ENCODE measurements around the gene ERBIN. TPM values are rescaled to one million over a fixed set of nuclear protein-coding genes. Genes with fewer than 3 reads are reported as not detected.

ERBIN gene
- total and polyA plus RNA-seq, 9 of the 15 experiments (the other 6 are each of a cell fraction or from before 2014, with no cell fraction given), result 11.9 to 72.8 (median 41.7) TPM

DNA sequence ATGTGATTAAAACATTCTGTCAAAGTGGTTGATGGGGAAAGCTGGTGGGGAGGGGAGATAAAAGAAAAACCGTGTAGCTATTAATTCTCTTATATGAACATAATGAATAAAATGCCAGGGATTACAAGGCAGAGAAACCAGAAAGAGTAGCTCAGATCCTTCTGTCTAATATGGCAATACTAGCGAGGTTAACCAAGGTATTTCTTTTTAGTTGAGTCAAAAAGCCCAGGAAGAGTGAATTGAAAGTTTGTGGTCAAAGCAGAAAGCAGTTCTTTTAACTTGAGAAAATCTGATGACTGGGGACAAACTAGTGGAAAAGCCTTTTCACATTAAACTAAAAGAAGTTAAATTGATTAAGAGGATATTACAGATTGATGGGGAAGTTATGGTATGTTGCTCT, 76.0 kb downstream of the ERBIN start (continued):
- TF ChIP-seq, protein P1, sequence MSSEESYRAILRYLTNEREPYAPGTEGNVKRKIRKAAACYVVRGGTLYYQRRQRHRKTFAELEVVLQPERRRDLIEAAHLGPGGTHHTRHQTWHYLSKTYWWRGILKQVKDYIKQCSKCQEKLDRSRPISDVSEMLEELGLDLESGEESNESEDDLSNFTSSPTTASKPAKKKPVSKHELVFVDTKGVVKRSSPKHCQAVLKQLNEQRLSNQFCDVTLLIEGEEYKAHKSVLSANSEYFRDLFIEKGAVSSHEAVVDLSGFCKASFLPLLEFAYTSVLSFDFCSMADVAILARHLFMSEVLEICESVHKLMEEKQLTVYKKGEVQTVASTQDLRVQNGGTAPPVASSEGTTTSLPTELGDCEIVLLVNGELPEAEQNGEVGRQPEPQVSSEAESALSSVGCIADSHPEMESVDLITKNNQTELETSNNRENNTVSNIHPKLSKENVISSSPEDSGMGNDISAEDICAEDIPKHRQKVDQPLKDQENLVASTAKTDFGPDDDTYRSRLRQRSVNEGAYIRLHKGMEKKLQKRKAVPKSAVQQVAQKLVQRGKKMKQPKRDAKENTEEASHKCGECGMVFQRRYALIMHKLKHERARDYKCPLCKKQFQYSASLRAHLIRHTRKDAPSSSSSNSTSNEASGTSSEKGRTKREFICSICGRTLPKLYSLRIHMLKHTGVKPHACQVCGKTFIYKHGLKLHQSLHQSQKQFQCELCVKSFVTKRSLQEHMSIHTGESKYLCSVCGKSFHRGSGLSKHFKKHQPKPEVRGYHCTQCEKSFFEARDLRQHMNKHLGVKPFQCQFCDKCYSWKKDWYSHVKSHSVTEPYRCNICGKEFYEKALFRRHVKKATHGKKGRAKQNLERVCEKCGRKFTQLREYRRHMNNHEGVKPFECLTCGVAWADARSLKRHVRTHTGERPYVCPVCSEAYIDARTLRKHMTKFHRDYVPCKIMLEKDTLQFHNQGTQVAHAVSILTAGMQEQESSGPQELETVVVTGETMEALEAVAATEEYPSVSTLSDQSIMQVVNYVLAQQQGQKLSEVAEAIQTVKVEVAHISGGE (CRISPR knock-in tag; IDR thresholded peaks at IDR 0.05), result no peak
- TF ChIP-seq, protein P2, sequence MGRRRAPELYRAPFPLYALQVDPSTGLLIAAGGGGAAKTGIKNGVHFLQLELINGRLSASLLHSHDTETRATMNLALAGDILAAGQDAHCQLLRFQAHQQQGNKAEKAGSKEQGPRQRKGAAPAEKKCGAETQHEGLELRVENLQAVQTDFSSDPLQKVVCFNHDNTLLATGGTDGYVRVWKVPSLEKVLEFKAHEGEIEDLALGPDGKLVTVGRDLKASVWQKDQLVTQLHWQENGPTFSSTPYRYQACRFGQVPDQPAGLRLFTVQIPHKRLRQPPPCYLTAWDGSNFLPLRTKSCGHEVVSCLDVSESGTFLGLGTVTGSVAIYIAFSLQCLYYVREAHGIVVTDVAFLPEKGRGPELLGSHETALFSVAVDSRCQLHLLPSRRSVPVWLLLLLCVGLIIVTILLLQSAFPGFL (CRISPR knock-in tag; IDR thresholded peaks at IDR 0.05), result no peak
- TF ChIP-seq SREBF1 (IDR thresholded peaks at IDR 0.05; ENCODE audit: borderline replicate concordance, low read depth, low read length) (no peak), HNRNPH1 (optimal IDR thresholded peaks at IDR 0.05; ENCODE audit: low read depth, low read length) (no peak), NFATC3 (IDR thresholded peaks at IDR 0.05) (no peak), SMARCA4 (IDR thresholded peaks at IDR 0.05) (no peak), CBX5 (IDR thresholded peaks at IDR 0.05; ENCODE audit: borderline replicate concordance, low read depth) (no peak), ZNF551 (CRISPR knock-in tag; IDR thresholded peaks at IDR 0.05) (no peak), PHF8 (IDR thresholded peaks at IDR 0.05; ENCODE audit: borderline replicate concordance, low read length) (no peak), ZFP30 (CRISPR knock-in tag; IDR thresholded peaks at IDR 0.05; ENCODE audit: borderline replicate concordance) (no peak), ZNF589 (CRISPR knock-in tag; IDR thresholded peaks at IDR 0.05; ENCODE audit: low read depth) (no peak), PHB2 (IDR thresholded peaks at IDR 0.05; ENCODE audit: low read depth) (no peak), SMARCE1 (IDR thresholded peaks at IDR 0.05) (no peak), GATAD2B (IDR thresholded peaks at IDR 0.05; ENCODE audit: borderline replicate concordance) (no peak)
- TF ChIP-seq, protein P3, sequence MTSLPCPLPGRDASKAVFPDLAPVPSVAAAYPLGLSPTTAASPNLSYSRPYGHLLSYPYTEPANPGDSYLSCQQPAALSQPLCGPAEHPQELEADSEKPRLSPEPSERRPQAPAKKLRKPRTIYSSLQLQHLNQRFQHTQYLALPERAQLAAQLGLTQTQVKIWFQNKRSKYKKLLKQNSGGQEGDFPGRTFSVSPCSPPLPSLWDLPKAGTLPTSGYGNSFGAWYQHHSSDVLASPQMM (CRISPR knock-in tag; IDR thresholded peaks at IDR 0.05), result no peak
- TF ChIP-seq, protein P4, sequence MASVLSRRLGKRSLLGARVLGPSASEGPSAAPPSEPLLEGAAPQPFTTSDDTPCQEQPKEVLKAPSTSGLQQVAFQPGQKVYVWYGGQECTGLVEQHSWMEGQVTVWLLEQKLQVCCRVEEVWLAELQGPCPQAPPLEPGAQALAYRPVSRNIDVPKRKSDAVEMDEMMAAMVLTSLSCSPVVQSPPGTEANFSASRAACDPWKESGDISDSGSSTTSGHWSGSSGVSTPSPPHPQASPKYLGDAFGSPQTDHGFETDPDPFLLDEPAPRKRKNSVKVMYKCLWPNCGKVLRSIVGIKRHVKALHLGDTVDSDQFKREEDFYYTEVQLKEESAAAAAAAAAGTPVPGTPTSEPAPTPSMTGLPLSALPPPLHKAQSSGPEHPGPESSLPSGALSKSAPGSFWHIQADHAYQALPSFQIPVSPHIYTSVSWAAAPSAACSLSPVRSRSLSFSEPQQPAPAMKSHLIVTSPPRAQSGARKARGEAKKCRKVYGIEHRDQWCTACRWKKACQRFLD (CRISPR knock-in tag; IDR thresholded peaks at IDR 0.05), result no peak

All from K562 (cell line).